Heart left ventricle (tissue), 13 donors: ENCODE data around the gene KRTCAP2.

ENCODE experiments used
- CTCF ChIP-seq, 12 donors: fragments of 200-600 bp; sonication (generic) in 4 of 12; IDR thresholded peaks; one replicate each; pipeline versions ENCODE4 v1.5.0 to v1.8.0; 2018 to 2022; ENCODE audit warnings: antibody characterized with exemption in 12 of 12, mild to moderate bottlenecking in 5 of 12
- POLR2A ChIP-seq, 2 donors: fragments of 450-650 bp; IDR thresholded peaks; one replicate each; pipeline ENCODE4 v1.6.1; 2017; ENCODE audit warnings: antibody characterized with exemption in 2 of 2, mild to moderate bottlenecking in 2 of 2, moderate library complexity in 2 of 2
- donor health status: ischemic (EF 13 %, LVEDD 7.1; RV severe dilation, severe dysfunction).
- donor health status: DM: no; HTN: yes; CAD: no.
- donor health status: DM: no; HTN: no; CAD: no.
- donor health status: ischemic (EF 25% LVEDD 6.9; RV normal size, moderate dysfunction).
- donor health status: ischemic (EF 25% LVEDD 5.7; RV mildly dilated, moderate dysfunction).
- donor health status: ischemic (EF 35%, LVEDD 5.7; RV mildly dilated, moderate dysfunction).
- donor health status: nonischemic (EF 11% LVEDD 7.7; RV severe dilation, severe dysfunction).
- donor health status: DM: yes; HTN: yes; CAD: no.
- donor health status: PGD.
- donor health status: ischemic (EF 29% LVEDD 5.4; RV normal size, mild dysfunction).
- donor health status: nonischemic (EF 23%, LVEDD 6.1; RV moderate dilation, normal function).

- TF ChIP-seq CTCF (IDR thresholded peaks at IDR 0.05) (peak in 2 of 12 donors; percentile 6 to 21), POLR2A (IDR thresholded peaks at IDR 0.05) (no peak)
Observed at GRCh38 chr1:155173478-155174323, 597 bp upstream of the KRTCAP2 start, which contains the start of gene TRIM46.
